ENCODE data around the gene TMEM11. TPM values are rescaled to one million over a fixed set of nuclear protein-coding genes. Genes with fewer than 3 reads are reported as not detected.

The TMEM11 gene
- total and polyA plus RNA-seq, 2 donors (not counting 1 experiment from before 2014, with no cell fraction given), result 21.4 to 25.3 TPM

GRCh38 chr17:21232033-21232749 lies 18.2 kb upstream of the TMEM11 start:
- Mint-ChIP-seq H3K4me3 (no peak overlapping the region), H3K9me3 (ENCODE audit: insufficient read depth) (peaks cover 5% of the 10 kb centered on the region), H3K27ac (no peak overlapping the region), H3K27me3 (no peaks in the 10 kb centered on the region), H3K4me1 (no peaks in the 10 kb centered on the region)
- no peaks in the 10 kb centered on the region for H3K36me3 ChIP-seq (replicated peaks in 1 of 2; ENCODE audit: control extremely low read depth in 1 of 2, control insufficient read depth in 1 of 2, extremely low read depth in 1 of 2, insufficient read depth in 2 of 2, low read length in 1 of 2)
- no peak for TF ChIP-seq CTCF (IDR thresholded peaks at IDR 0.05)
- no peak for TF ChIP-seq EZH2 (IDR thresholded peaks at IDR 0.05; ENCODE audit: borderline replicate concordance, insufficient read depth, low read depth, low read length, poor library complexity, severe bottlenecking)
- no peak for DNase-seq
- peaks cover 0 to 18% (median 4%) of the 10 kb centered on the region in 3 donors for H3K9me3 ChIP-seq (ENCODE audit: control extremely low read depth in 1 of 3, control insufficient read depth in 2 of 3, insufficient read depth in 1 of 3, low read length in 2 of 3)
- no peaks in the 10 kb centered on the region for H4K20me1 ChIP-seq (ENCODE audit: control insufficient read depth, insufficient read depth, low read length, poor library complexity, severe bottlenecking)
- CTCF ChIA-PET, result interaction anchor here (0.7 to 1.1 kb wide), 2 partner anchors 10 to 113 kb away, joined by 4 read pairs; no protein-coding TSS in a partner anchor
- intact Hi-C loops (cut with micrococcal nuclease), result no loop called here
- POLR2A ChIA-PET, result no interaction called here
- H3K27ac ChIP-seq (ENCODE audit: low read length in 2 of 2), result no peak overlapping the region
- H3K9ac ChIP-seq (ENCODE audit: low read length), result no peak overlapping the region
- no peaks in the 10 kb centered on the region for H3K4me1 ChIP-seq (ENCODE audit: control insufficient read depth in 2 of 2, insufficient read depth in 2 of 2, low read length in 2 of 2)
- no peaks in the 10 kb centered on the region for H3K27me3 ChIP-seq (replicated peaks in 1 of 4; ENCODE audit: control extremely low read depth in 1 of 4, control insufficient read depth in 3 of 4, insufficient read depth in 4 of 4, low read length in 3 of 4)
- 95% methylated on average over 2 of the region's 4 CpGs for WGBS (ENCODE audit: insufficient coverage)
- H3K4me2 ChIP-seq (replicated peaks; ENCODE audit: low read depth, low read length, poor library complexity, severe bottlenecking), result no peak overlapping the region
- no peak overlapping the region for H2AFZ ChIP-seq (ENCODE audit: insufficient read depth, low read depth, low read length, poor library complexity, severe bottlenecking)
- H3K79me2 ChIP-seq (ENCODE audit: control insufficient read depth, insufficient read depth, low read length), result no peaks in the 10 kb centered on the region
- no peak overlapping the region for H3K4me3 ChIP-seq (ENCODE audit: control extremely low read depth in 1 of 5, extremely low read depth in 1 of 5, insufficient read depth in 1 of 5, low read depth in 2 of 5, low read length in 4 of 5)
- no peak for ATAC-seq (ENCODE audit: low read depth)

- Mint-ChIP-seq H3K4me1 (no peaks in the 10 kb centered on the region), H3K27me3 (no peaks in the 10 kb centered on the region), H3K27ac (no peak overlapping the region), H3K9me3 (ENCODE audit: insufficient read depth) (peaks cover 5% of the 10 kb centered on the region), H3K4me3 (no peak overlapping the region)
- H3K36me3 ChIP-seq (replicated peaks in 1 of 2; ENCODE audit: control extremely low read depth in 1 of 2, control insufficient read depth in 1 of 2, extremely low read depth in 1 of 2, insufficient read depth in 2 of 2, low read length in 1 of 2), result no peaks in the 10 kb centered on the region
- CTCF ChIA-PET, result no interaction called here
- no peak overlapping the region for H3K4me3 ChIP-seq (ENCODE audit: control extremely low read depth in 1 of 5, extremely low read depth in 1 of 5, insufficient read depth in 1 of 5, low read depth in 2 of 5, low read length in 4 of 5)
- H3K9ac ChIP-seq (ENCODE audit: low read length), result no peak overlapping the region
- 100% methylated on average over 6 of the region's 6 CpGs for WGBS (ENCODE audit: insufficient coverage)
- TF ChIP-seq EZH2 (IDR thresholded peaks at IDR 0.05; ENCODE audit: borderline replicate concordance, insufficient read depth, low read depth, low read length, poor library complexity, severe bottlenecking) (no peak), CTCF (IDR thresholded peaks at IDR 0.05) (no peak)
- no peaks in the 10 kb centered on the region for H3K27me3 ChIP-seq (replicated peaks in 1 of 4; ENCODE audit: control extremely low read depth in 1 of 4, control insufficient read depth in 3 of 4, insufficient read depth in 4 of 4, low read length in 3 of 4)
- peaks cover 0 to 18% (median 4%) of the 10 kb centered on the region in 3 donors for H3K9me3 ChIP-seq (ENCODE audit: control extremely low read depth in 1 of 3, control insufficient read depth in 2 of 3, insufficient read depth in 1 of 3, low read length in 2 of 3)
- no peak overlapping the region for H3K4me2 ChIP-seq (replicated peaks; ENCODE audit: low read depth, low read length, poor library complexity, severe bottlenecking)
- ATAC-seq (ENCODE audit: low read depth) (no peak), DNase-seq (no peak)
- H3K27ac ChIP-seq (ENCODE audit: low read length in 2 of 2), result no peak overlapping the region
- no peak overlapping the region for H2AFZ ChIP-seq (ENCODE audit: insufficient read depth, low read depth, low read length, poor library complexity, severe bottlenecking)
- POLR2A ChIA-PET, result no interaction called here
- H3K4me1 ChIP-seq (ENCODE audit: control insufficient read depth in 2 of 2, insufficient read depth in 2 of 2, low read length in 2 of 2), result no peaks in the 10 kb centered on the region
- no peaks in the 10 kb centered on the region for H4K20me1 ChIP-seq (ENCODE audit: control insufficient read depth, insufficient read depth, low read length, poor library complexity, severe bottlenecking)
- intact Hi-C loops (cut with micrococcal nuclease), result no loop called here
- no peaks in the 10 kb centered on the region for H3K79me2 ChIP-seq (ENCODE audit: control insufficient read depth, insufficient read depth, low read length)
Measured at GRCh38 chr17:21231533-21231932, 17.6 kb upstream of the TMEM11 start.
